ENCODE data around the gene LRRC41. TPM values are rescaled to one million over a fixed set of nuclear protein-coding genes. Genes with fewer than 3 reads are reported as not detected.
"Not testable (repeated sequence)": the region's sequence is repeated elsewhere in the genome, so short reads cannot be mapped to it uniquely, and the experiment has no call there.

LRRC41 gene
- total RNA-seq, 3 donors from 2014 or later: 60.0 to 85.5 (median 69.2) TPM

DNA sequence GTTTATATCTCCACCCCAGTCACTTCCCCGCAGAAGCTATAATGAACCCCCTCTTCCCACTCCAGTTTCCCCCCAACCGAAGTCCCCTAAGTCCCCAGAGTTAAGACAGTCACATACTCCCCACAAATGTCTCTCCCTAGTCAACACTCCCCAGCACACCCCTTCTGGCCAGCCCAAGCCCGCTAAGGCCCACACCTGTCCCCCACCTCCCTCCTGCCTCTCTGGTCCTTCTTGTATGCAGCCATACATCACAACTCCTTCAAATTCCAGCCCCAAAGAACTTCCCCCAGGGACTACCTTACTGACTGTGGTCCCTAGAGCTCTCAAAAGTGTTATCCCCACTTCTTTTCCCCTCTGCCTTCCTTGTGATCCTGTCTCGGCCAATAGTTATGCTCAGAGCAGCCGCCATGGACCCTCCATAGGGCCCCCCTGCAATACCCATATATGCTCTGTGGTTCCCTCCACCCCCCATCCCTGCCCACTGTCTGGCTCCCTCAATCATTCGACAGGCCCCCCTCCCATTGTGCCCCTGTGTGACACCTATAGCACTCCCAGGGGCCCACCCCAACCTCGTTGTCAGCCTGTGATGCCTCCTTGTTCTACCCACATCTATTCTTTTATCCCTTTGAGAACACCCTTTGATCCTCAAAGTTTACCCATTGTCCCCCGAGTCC lies 39.4 kb upstream of the LRRC41 start:
- TF ChIP-seq POLR2A (IDR thresholded peaks at IDR 0.05): no peak
- TF ChIP-seq, protein P1, sequence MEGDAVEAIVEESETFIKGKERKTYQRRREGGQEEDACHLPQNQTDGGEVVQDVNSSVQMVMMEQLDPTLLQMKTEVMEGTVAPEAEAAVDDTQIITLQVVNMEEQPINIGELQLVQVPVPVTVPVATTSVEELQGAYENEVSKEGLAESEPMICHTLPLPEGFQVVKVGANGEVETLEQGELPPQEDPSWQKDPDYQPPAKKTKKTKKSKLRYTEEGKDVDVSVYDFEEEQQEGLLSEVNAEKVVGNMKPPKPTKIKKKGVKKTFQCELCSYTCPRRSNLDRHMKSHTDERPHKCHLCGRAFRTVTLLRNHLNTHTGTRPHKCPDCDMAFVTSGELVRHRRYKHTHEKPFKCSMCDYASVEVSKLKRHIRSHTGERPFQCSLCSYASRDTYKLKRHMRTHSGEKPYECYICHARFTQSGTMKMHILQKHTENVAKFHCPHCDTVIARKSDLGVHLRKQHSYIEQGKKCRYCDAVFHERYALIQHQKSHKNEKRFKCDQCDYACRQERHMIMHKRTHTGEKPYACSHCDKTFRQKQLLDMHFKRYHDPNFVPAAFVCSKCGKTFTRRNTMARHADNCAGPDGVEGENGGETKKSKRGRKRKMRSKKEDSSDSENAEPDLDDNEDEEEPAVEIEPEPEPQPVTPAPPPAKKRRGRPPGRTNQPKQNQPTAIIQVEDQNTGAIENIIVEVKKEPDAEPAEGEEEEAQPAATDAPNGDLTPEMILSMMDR (IDR thresholded peaks at IDR 0.05): no peak
- TF ChIP-seq POLR2AphosphoS5 (IDR thresholded peaks at IDR 0.05): no peak
- Histone ChIP-seq H3K9me3 (no peaks in the 10 kb centered on the region), H3K36me3 (peaks cover 3% of the 10 kb centered on the region), H3K4me3 (no peak overlapping the region), H3K27me3 (no peaks in the 10 kb centered on the region), H3K27ac (peak overlapping the region; percentile 98 to 99), H3K4me1 (peaks cover 5 to 6% of the 10 kb centered on the region in 2 donors)
- intact Hi-C loops (cut with DNase I; ENCODE audit: low total_unique reads): no loop called here
- DNase-seq (ENCODE audit: low spot score in 2 of 2): no peak

DNA sequence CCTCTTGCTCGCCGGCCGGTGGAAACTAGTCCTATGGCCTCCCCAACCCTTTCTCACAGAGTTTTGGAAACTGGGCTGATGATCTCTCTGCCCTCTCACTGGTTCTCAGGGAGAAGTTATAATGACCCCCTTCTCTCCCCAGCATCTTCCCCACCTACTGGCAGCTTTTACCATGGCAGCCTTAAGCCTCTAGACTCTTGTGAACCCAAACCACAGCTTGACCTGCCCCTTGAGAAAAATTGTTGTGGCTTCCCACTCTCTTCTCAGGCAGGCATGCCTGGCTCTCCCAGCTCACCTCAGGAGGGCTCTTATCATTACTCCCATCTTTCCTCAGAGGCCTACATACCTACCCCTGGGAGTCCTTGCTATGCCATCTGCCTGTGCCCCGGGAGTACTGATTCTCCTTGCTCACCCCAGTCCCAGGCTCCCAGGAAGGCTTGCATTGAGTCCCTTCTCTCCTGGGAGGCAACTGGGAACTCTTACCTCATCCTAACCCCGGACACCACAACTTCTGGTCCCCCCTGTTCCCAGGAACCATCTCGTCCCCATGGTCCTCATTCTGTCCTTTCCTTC lies 38.8 kb upstream of the LRRC41 start:
- DNase-seq (ENCODE audit: low spot score in 2 of 2): no peak
- intact Hi-C loops (cut with DNase I; ENCODE audit: low total_unique reads): no loop called here

DNA sequence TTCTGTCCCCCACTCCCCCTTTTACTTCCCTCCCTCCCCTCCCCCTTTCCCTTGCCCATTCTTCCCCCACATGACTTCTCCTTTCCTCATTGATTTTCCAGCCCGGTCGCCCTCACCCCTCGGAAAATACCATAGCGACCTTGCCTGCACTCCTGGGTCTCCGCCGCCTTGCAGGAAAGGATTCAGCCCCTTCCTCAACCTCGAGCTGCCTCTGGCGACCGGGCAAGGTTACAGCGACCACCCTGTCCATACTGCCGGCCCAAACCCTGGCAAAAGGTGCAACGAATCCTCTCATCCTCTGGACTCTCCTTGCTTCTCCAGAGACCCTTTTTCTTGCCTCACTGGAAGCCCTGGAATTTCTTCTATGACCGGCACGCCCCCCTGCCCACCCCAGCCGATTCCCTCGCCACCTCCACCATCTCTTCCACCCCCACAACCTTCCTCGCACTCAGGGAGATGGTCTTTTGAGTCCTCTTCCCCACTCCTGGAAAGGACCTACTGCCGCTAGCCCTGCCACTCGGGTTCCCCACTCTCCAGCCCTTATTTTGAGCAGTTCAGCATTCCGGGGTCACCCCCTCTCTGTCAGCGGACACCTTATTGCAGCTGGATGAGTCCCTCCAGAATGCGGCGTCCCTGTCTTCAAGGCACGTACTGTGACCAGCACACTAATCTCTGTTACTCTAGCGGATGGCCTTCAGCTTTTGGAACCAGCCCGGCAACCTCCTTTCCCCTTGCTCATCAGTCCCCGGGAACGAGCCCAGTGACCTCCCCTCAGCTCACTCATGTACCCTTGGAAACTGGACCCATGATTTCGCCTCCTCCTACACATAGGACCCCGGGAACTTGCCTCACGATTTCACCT lies 38.0 kb upstream of the LRRC41 start:
- Histone ChIP-seq H3K4me1 (peaks cover 5 to 6% of the 10 kb centered on the region in 2 donors), H3K4me3 (peak overlapping the region; percentile 65 to 85 (median 77)), H3K9me3 (no peaks in the 10 kb centered on the region), H3K27me3 (no peaks in the 10 kb centered on the region), H3K27ac (peak overlapping the region; percentile 98 to 99), H3K36me3 (peaks cover 3% of the 10 kb centered on the region)
- TF ChIP-seq POLR2AphosphoS5 (IDR thresholded peaks at IDR 0.05) (no peak), POLR2A (IDR thresholded peaks at IDR 0.05) (no peak)
- TF ChIP-seq, protein P1 (IDR thresholded peaks at IDR 0.05): no peak
- DNase-seq (ENCODE audit: low spot score in 2 of 2): no peak
- intact Hi-C loops (cut with DNase I; ENCODE audit: low total_unique reads): loop anchor here (1.0 kb wide), 1 partner anchor 9 kb away; no protein-coding TSS in a partner anchor

More for the DNA sequence above, 38.8 kb upstream of the LRRC41 start:
- TF ChIP-seq, protein P1 (IDR thresholded peaks at IDR 0.05): no peak
- TF ChIP-seq POLR2A (IDR thresholded peaks at IDR 0.05): no peak
- TF ChIP-seq POLR2AphosphoS5 (IDR thresholded peaks at IDR 0.05): no peak
- Histone ChIP-seq H3K4me3 (peak overlapping the region in 1 of 3 donors; percentile 85), H3K27ac (peak overlapping the region; percentile 98 to 99), H3K4me1 (peaks cover 5 to 6% of the 10 kb centered on the region in 2 donors), H3K27me3 (no peaks in the 10 kb centered on the region), H3K9me3 (no peaks in the 10 kb centered on the region), H3K36me3 (peaks cover 3% of the 10 kb centered on the region)

DNA sequence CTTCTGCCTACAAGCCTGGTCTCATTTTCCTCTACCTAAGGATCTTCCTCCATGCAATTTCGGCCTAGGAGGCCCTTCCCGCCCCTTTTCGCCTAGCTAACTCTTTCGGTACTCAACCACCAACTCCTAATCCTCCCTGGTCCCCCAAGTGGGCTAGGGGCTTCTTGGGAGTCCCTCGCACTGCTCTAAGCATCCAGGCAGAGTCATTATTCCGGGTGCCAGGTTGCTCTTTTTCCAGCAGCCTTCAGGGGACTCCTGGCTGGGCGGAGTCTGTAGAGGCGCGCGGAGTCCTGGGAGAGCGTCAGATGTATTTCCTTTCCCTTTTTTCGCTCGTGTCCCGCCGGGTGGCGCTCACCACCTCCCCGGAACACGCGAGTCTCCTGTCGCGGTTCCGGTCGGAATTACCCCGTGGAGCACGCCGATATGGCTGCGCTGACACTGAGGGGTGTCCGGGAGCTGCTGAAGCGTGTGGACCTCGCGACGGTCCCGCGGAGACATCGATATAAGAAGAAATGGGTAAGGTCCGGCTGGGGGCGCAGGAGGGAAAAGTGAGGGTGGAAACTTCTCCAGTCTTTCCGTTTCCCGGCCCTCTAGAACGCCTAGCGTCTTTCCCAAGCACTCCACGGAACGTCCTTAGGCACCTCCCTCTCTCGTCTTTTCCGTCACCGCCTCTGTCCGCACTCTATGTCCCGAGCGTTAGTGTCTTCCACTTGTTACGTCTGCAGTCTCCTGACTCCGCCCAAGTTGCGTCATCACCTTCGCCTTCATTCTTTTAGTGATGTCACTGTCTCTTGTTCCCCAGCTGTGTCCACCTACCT lies 37.2 kb upstream of the LRRC41 start, which contains the start of gene NSUN4:
NSUN4 (plus strand) TSS at position 404 of the 818 bp plus-strand sequence; CDS start at position 424, 20 bp downstream.
- no peaks in the 10 kb centered on the region for H3K9me3 ChIP-seq
- TF ChIP-seq POLR2AphosphoS5 (IDR thresholded peaks at IDR 0.05): peak; percentile 75 to 96 (median 93)
- TF ChIP-seq POLR2A (IDR thresholded peaks at IDR 0.05): peak; percentile 54
- TF ChIP-seq, protein P1 (IDR thresholded peaks at IDR 0.05): peak; percentile 24 to 74 (median 73)
- H3K27me3 ChIP-seq: no peaks in the 10 kb centered on the region
- peaks cover 3% of the 10 kb centered on the region for H3K36me3 ChIP-seq
- intact Hi-C loops (cut with DNase I; ENCODE audit: low total_unique reads): loop anchor here (1.0 kb wide), 1 partner anchor 10 kb away; no protein-coding TSS in a partner anchor
- peaks cover 5 to 6% of the 10 kb centered on the region in 2 donors for H3K4me1 ChIP-seq
- peak; percentile 90 to 92 for DNase-seq (ENCODE audit: low spot score in 2 of 2)
- peak within 1 kb of the TSS; percentile 65 to 85 (median 77) for H3K4me3 ChIP-seq
- peak within 1 kb of the TSS; percentile 98 to 99 for H3K27ac ChIP-seq

DNA sequence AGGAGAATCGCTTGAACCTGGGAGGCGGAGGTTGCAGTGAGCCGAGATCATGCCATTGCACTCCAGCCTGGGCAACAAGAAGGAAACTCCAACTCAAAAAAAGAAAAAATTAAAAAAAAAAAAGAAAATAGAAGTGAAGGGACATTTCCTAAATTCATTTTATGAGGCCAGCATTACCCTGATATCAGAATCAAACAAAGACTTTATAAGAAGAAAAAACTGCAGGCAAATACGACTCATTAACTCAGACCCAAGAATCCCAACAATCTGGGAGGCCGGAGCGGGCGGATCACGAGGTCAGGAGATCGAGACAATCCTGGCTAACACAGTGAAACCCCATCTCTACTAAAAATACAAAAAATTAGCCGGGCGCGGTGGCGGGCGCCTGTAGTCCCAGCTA lies 34.0 kb upstream of the LRRC41 start:
- H3K36me3 ChIP-seq; intact Hi-C loops (cut with DNase I; ENCODE audit: low total_unique reads); H3K27ac ChIP-seq; H3K4me3 ChIP-seq; H3K9me3 ChIP-seq; H3K27me3 ChIP-seq; H3K4me1 ChIP-seq; DNase-seq (ENCODE audit: low spot score in 2 of 2): not testable (repeated sequence)

Measured in breast epithelium (tissue), 4 donors.